Measurements from ENCODE around the gene PDE8A. TPM values are rescaled to one million over a fixed set of nuclear protein-coding genes. Genes with fewer than 3 reads are reported as not detected.

The PDE8A gene
- total and polyA plus RNA-seq, 2 donors (not counting 1 experiment from before 2014, with no cell fraction given): 17.7 to 26.3 TPM

GRCh38 chr15:85000189-85000864 is 18.7 kb downstream of the PDE8A start:
- DNase-seq (ENCODE audit: low read depth in 2 of 2): peak in 1 of 2 donors; percentile 73
- Histone ChIP-seq H3K27ac (ENCODE audit: insufficient read depth, low read length) (no peak overlapping the region), H3K27me3 (ENCODE audit: control insufficient read depth, insufficient read depth, low read length) (no peaks in the 10 kb centered on the region), H3K4me3 (replicated peaks in 1 of 4; ENCODE audit: control extremely low read depth in 1 of 4, insufficient read depth in 1 of 4, low read depth in 3 of 4, low read length in 4 of 4) (no peak overlapping the region), H3K9ac (ENCODE audit: insufficient read depth, low read length) (no peak overlapping the region), H3K4me2 (ENCODE audit: extremely low read depth, insufficient read depth, low read length) (no peak overlapping the region), H2AFZ (ENCODE audit: low read length) (no peak overlapping the region), H3K79me2 (ENCODE audit: control insufficient read depth, insufficient read depth, low read length) (no peaks in the 10 kb centered on the region), H4K20me1 (ENCODE audit: control insufficient read depth, extremely low read depth, insufficient read depth, low read length) (peaks cover 2% of the 10 kb centered on the region), H3K36me3 (ENCODE audit: control insufficient read depth, insufficient read depth, low read length) (no peaks in the 10 kb centered on the region), H3K9me3 (ENCODE audit: control insufficient read depth, insufficient read depth, low read depth, low read length) (no peaks in the 10 kb centered on the region), H3K4me1 (ENCODE audit: control insufficient read depth, extremely low read depth, insufficient read depth, low read length) (peaks cover 3% of the 10 kb centered on the region)
- TF ChIP-seq CTCF (conservative IDR thresholded peaks at IDR 0.05 in 1 of 2, IDR thresholded peaks at IDR 0.05 in 1 of 2; ENCODE audit: low read depth in 1 of 2, low read length in 2 of 2) (no peak), EZH2 (IDR thresholded peaks at IDR 0.05; ENCODE audit: low read length, missing control alignments) (no peak)

DNA sequence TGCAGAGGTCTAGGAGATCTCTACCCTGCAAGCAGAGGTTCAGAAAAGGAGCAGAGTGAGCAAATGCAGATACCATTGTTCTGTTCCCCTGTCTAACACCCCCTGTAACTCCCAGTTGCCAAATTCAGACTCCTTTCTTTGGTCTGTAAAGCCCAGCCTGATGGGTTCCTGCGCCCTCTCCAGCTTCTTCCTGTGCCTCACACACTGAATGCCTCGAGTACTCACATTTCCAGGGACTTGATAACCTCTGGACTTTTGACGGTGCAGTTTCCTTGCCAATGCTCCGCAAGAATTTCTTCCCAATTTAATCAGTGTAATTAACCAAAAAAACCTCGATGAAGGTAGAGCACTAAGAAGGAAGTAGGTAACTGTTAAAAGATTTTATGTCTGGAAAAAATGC is 19.3 kb downstream of the PDE8A start:
- Histone ChIP-seq H3K36me3 (ENCODE audit: control insufficient read depth, insufficient read depth, low read length) (no peaks in the 10 kb centered on the region), H3K4me1 (ENCODE audit: control insufficient read depth, extremely low read depth, insufficient read depth, low read length) (peaks cover 3% of the 10 kb centered on the region), H3K27me3 (ENCODE audit: control insufficient read depth, insufficient read depth, low read length) (no peaks in the 10 kb centered on the region), H3K9me3 (ENCODE audit: control insufficient read depth, insufficient read depth, low read depth, low read length) (no peaks in the 10 kb centered on the region), H3K27ac (ENCODE audit: insufficient read depth, low read length) (no peak overlapping the region), H3K79me2 (ENCODE audit: control insufficient read depth, insufficient read depth, low read length) (no peaks in the 10 kb centered on the region), H3K9ac (ENCODE audit: insufficient read depth, low read length) (no peak overlapping the region), H4K20me1 (ENCODE audit: control insufficient read depth, extremely low read depth, insufficient read depth, low read length) (peaks cover 2% of the 10 kb centered on the region), H3K4me3 (replicated peaks in 1 of 4; ENCODE audit: control extremely low read depth in 1 of 4, insufficient read depth in 1 of 4, low read depth in 3 of 4, low read length in 4 of 4) (no peak overlapping the region), H3K4me2 (ENCODE audit: extremely low read depth, insufficient read depth, low read length) (no peak overlapping the region), H2AFZ (ENCODE audit: low read length) (no peak overlapping the region)
- no peak for TF ChIP-seq EZH2 (IDR thresholded peaks at IDR 0.05; ENCODE audit: low read length, missing control alignments)
- no peak for TF ChIP-seq CTCF (conservative IDR thresholded peaks at IDR 0.05 in 1 of 2, IDR thresholded peaks at IDR 0.05 in 1 of 2; ENCODE audit: low read depth in 1 of 2, low read length in 2 of 2)
- DNase-seq (ENCODE audit: low read depth in 2 of 2): no peak

- no peak overlapping the region for H3K4me3 ChIP-seq (replicated peaks in 1 of 4; ENCODE audit: control extremely low read depth in 1 of 4, insufficient read depth in 1 of 4, low read depth in 3 of 4, low read length in 4 of 4)
- peaks cover 3% of the 10 kb centered on the region for H3K4me1 ChIP-seq (ENCODE audit: control insufficient read depth, extremely low read depth, insufficient read depth, low read length)
- H3K27me3 ChIP-seq (ENCODE audit: control insufficient read depth, insufficient read depth, low read length): no peaks in the 10 kb centered on the region
- H2AFZ ChIP-seq (ENCODE audit: low read length): no peak overlapping the region
- H3K9me3 ChIP-seq (ENCODE audit: control insufficient read depth, insufficient read depth, low read depth, low read length): no peaks in the 10 kb centered on the region
- H3K9ac ChIP-seq (ENCODE audit: insufficient read depth, low read length): no peak overlapping the region
- H3K4me2 ChIP-seq (ENCODE audit: extremely low read depth, insufficient read depth, low read length): no peak overlapping the region
- H4K20me1 ChIP-seq (ENCODE audit: control insufficient read depth, extremely low read depth, insufficient read depth, low read length): peaks cover 2% of the 10 kb centered on the region
- H3K36me3 ChIP-seq (ENCODE audit: control insufficient read depth, insufficient read depth, low read length): no peaks in the 10 kb centered on the region
- peak in 1 of 2 donors; percentile 74 for DNase-seq (ENCODE audit: low read depth in 2 of 2)
- TF ChIP-seq CTCF (conservative IDR thresholded peaks at IDR 0.05 in 1 of 2, IDR thresholded peaks at IDR 0.05 in 1 of 2; ENCODE audit: low read depth in 1 of 2, low read length in 2 of 2): no peak
- TF ChIP-seq EZH2 (IDR thresholded peaks at IDR 0.05; ENCODE audit: low read length, missing control alignments): no peak
- H3K79me2 ChIP-seq (ENCODE audit: control insufficient read depth, insufficient read depth, low read length): no peaks in the 10 kb centered on the region
- no peak overlapping the region for H3K27ac ChIP-seq (ENCODE audit: insufficient read depth, low read length)
Observed at GRCh38 chr15:85002517-85002916, 20.9 kb downstream of the PDE8A start.
